GM23338 (cell line): ENCODE measurements around the gene SHOC1.

ENCODE experiments used
- CTCF ChIP-seq, 2 experiments: fragments of 200-600 bp in 1 of 2; sonication (generic) in 1 of 2; conservative IDR thresholded peaks; 2 replicates each; pipeline versions ENCODE4 v1.5.1 to v1.6.1; 2016 to 2017; ENCODE audit warnings: antibody characterized with exemption in 2 of 2, low read depth in 2 of 2, mild to moderate bottlenecking in 2 of 2, moderate library complexity in 1 of 2
- EZH2 ChIP-seq: fragments of 200-600 bp; sonication (generic); IDR thresholded peaks from one replicate; pipeline ENCODE4 v1.8.0; 2017; ENCODE audit warnings: antibody characterized with exemption, mild to moderate bottlenecking, low read depth; ENCODE audit not compliant: unreplicated experiment
- EZH2phosphoT487 ChIP-seq: fragments of 200-600 bp; sonication (generic); IDR thresholded peaks from one replicate; pipeline ENCODE4 v1.8.1; 2018; ENCODE audit warnings: antibody characterized with exemption; ENCODE audit not compliant: unreplicated experiment
- NANOG ChIP-seq: IDR thresholded peaks from 2 replicates; pipeline ENCODE4 v1.6.1; 2016; ENCODE audit warnings: antibody characterized with exemption, borderline replicate concordance
- POLR2AphosphoS5 ChIP-seq: IDR thresholded peaks from 2 replicates; pipeline ENCODE4 v1.6.1; 2016; ENCODE audit warnings: antibody characterized with exemption, low read depth
- REST ChIP-seq: IDR thresholded peaks from one replicate; pipeline ENCODE4 v1.6.1; 2018; ENCODE audit warnings: antibody characterized with exemption; ENCODE audit not compliant: unreplicated experiment
- ZNF462 ChIP-seq: fragments of 250-450 bp; sonication (Bioruptor Pico); IDR thresholded peaks from 2 replicates; pipeline ENCODE4 v1.5.0; 2020; ENCODE audit warnings: mild to moderate bottlenecking, moderate library complexity

- TF ChIP-seq NANOG: no peak
- TF ChIP-seq CTCF (conservative IDR thresholded peaks at IDR 0.05; ENCODE audit: low read depth in 2 of 2): no peak
- no peak for TF ChIP-seq EZH2phosphoT487
- no peak for TF ChIP-seq REST
- TF ChIP-seq ZNF462 (CRISPR knock-in tag): no peak
- no peak for TF ChIP-seq EZH2
- TF ChIP-seq POLR2AphosphoS5: no peak
Observed at GRCh38 chr9:111795557-111795839, 761 bp upstream of the SHOC1 start.
